GM12878 (cell line): ENCODE measurements around the gene ZNF548. TPM values are rescaled to one million over a fixed set of nuclear protein-coding genes. Genes with fewer than 3 reads are reported as not detected.

Experiments used
- ATAC-seq: fragments of 200-7000 bp; cut with Tn5 transposase; 3 replicates; pipeline ENCODE4 v1.9.1; 2020; ENCODE audit warnings: mild to moderate bottlenecking, moderate library complexity
- BruUV-seq: library from RNA; stranded (reverse); fragments of 400-500 nt; replicated peaks from 2 replicates; lab custom pipeline; 2021; lab: Mats Ljungman, UMichigan
- CTCF ChIA-PET: fragments of 300-600 bp; sonication (Branson Sonifier 250); formaldehyde crosslinking; extraction: SDS; loops from one replicate; lab custom pipeline; 2021; ENCODE audit warnings: inconsistent platforms; lab: Yijun Ruan, JAX
- POLR2A ChIA-PET: fragments of 350-600 bp; formaldehyde crosslinking; extraction: SDS; loops from one replicate; lab custom pipeline; 2021; ENCODE audit warnings: inconsistent platforms; lab: Charles Lee
- RAD21 ChIA-PET: fragments of 300-600 bp; sonication (Branson Sonifier 250); formaldehyde crosslinking; loops from one replicate; lab custom pipeline; 2023; ENCODE audit warnings: antibody characterized with exemption; ENCODE audit not compliant: unreplicated experiment; lab: Charles Lee
- SMC1A ChIA-PET: fragments of 300-600 bp; sonication (Branson Sonifier 250); formaldehyde crosslinking; loops from one replicate; lab custom pipeline; 2023; ENCODE audit not compliant: unreplicated experiment, uncharacterized antibody; lab: Charles Lee
- DNase-seq: peaks from one replicate; pipeline ENCODE4 v3.0.0-alpha.2; 2011; ENCODE audit warnings: low read depth, low spot score
- FAIRE-seq: peaks from 3 replicates; lab custom pipeline; 2011; peaks lifted over from hg19 to GRCh38; lab: Jason Lieb, UNC
- H2AFZ ChIP-seq: 2 replicates; pipeline ENCODE4 v1.6.0; 2011; ENCODE audit warnings: low read depth, low read length, control low read depth; ENCODE audit not compliant: control insufficient read depth
- H3K27ac ChIP-seq: 2 replicates; pipeline ENCODE4 v1.5.1; 2011; ENCODE audit warnings: control low read depth; ENCODE audit not compliant: control insufficient read depth, insufficient read depth
- H3K27me3 ChIP-seq, 2 experiments: replicated peaks in 1 of 2; 2 replicates each; pipeline versions ENCODE4 v1.6.0 to v1.6.1; 2011; ENCODE audit warnings: low read length in 1 of 2; ENCODE audit not compliant: control insufficient read depth in 2 of 2, insufficient read depth in 2 of 2
- H3K36me3 ChIP-seq, 2 experiments: 2 replicates each; pipeline ENCODE4 v1.5.1; 2011; ENCODE audit warnings: low read length in 1 of 2; ENCODE audit not compliant: control insufficient read depth in 2 of 2, insufficient read depth in 2 of 2
- H3K4me1 ChIP-seq: 2 replicates; pipeline ENCODE4 v1.6.1; 2011; ENCODE audit warnings: mild to moderate bottlenecking, low read length, moderate library complexity, mixed read lengths; ENCODE audit not compliant: control insufficient read depth, insufficient read depth
- H3K4me2 ChIP-seq: 2 replicates; pipeline ENCODE4 v1.6.0; 2011; ENCODE audit warnings: control low read depth; ENCODE audit not compliant: control insufficient read depth, insufficient read depth
- H3K4me3 ChIP-seq: fragments of 200-600 bp; sonication (generic); 2 replicates; pipeline ENCODE4 v1.5.1; 2016
- H3K79me2 ChIP-seq: 2 replicates; pipeline ENCODE4 v1.6.0; 2011; ENCODE audit warnings: low read length; ENCODE audit not compliant: control insufficient read depth, insufficient read depth
- H3K9ac ChIP-seq: 2 replicates; pipeline ENCODE4 v1.8.0; 2011; ENCODE audit warnings: low read length, control low read depth, mixed read lengths; ENCODE audit not compliant: control insufficient read depth, insufficient read depth
- H3K9me3 ChIP-seq: replicated peaks from 3 replicates; pipeline ENCODE4 v1.5.1; 2011; ENCODE audit warnings: mild to moderate bottlenecking, low read length; ENCODE audit not compliant: control insufficient read depth, insufficient read depth
- H4K20me1 ChIP-seq: 2 replicates; pipeline ENCODE4 v1.6.0; 2011; ENCODE audit not compliant: control insufficient read depth, insufficient read depth
- ATF7 ChIP-seq: fragments of 450-650 bp; IDR thresholded peaks from 2 replicates; pipeline ENCODE4 v1.6.1; 2016; ENCODE audit warnings: low read depth, mild to moderate bottlenecking
- CEBPB ChIP-seq, 2 experiments: fragments of 150-350 bp in 1 of 2; IDR thresholded peaks; 2 replicates each; pipeline ENCODE4 v1.6.1; 2012 to 2014; ENCODE audit warnings: low read depth in 2 of 2, low read length in 2 of 2, borderline replicate concordance in 1 of 2, inconsistent platforms in 1 of 2
- EGR1 ChIP-seq, 2 experiments: IDR thresholded peaks; 1 replicate in 1 of 2; 2 replicates in 1 of 2; pipeline ENCODE4 v1.6.1; 2011 to 2012; ENCODE audit warnings: low read depth in 2 of 2, low read length in 2 of 2, borderline replicate concordance in 1 of 2, mild to moderate bottlenecking in 1 of 2, moderate library complexity in 1 of 2
- KLF5 ChIP-seq: fragments of 450-650 bp; IDR thresholded peaks from 2 replicates; pipeline ENCODE4 v1.6.1; 2014; ENCODE audit warnings: mild to moderate bottlenecking; ENCODE audit not compliant: partially characterized antibody
- MYC ChIP-seq: IDR thresholded peaks from 2 replicates; pipeline ENCODE4 v1.6.1; 2011; ENCODE audit warnings: mild to moderate bottlenecking, low read length, moderate library complexity, inconsistent platforms; ENCODE audit not compliant: insufficient read depth, insufficient replicate concordance, insufficient read length, severe bottlenecking
- SUZ12 ChIP-seq: fragments of 200-600 bp; sonication (generic); IDR thresholded peaks from one replicate; pipeline ENCODE4 v1.6.1; 2018; ENCODE audit warnings: antibody characterized with exemption, mild to moderate bottlenecking; ENCODE audit not compliant: unreplicated experiment
- ZNF622 ChIP-seq: fragments of 450-650 bp; IDR thresholded peaks from 2 replicates; pipeline ENCODE4 v1.6.1; 2017; ENCODE audit warnings: mild to moderate bottlenecking, inconsistent platforms
- WGBS: methylation state at CpG from one replicate; pipeline ENCODE4 v1.1.6; 2016; ENCODE audit warnings: low lambda C conversion rate; ENCODE audit not compliant: insufficient replicate concordance, insufficient coverage; ENCODE audit errors: missing lambda C conversion rate; 5-methylcytosine and 5-hydroxymethylcytosine counted together
- in situ Hi-C: fragments of 300-500 bp; cut with MboI; formaldehyde crosslinking; loops from 9 replicates; pipeline ENCODE4 v1.14.3; 2018; ENCODE audit warnings: mixed read lengths
- intact Hi-C: fragments of 100-400 bp; cut with micrococcal nuclease; formaldehyde crosslinking; loops from one replicate; pipeline ENCODE4 v1.14.2; 2022; ENCODE audit not compliant: unreplicated experiment
- polyA plus RNA-seq, 11 experiments: library from polyadenylated mRNA; depleted of rRNA in 4 of 11; unstranded in 6 of 11; stranded (reverse) in 5 of 11; fragments of >200 nt; fragmentation: Nextera tagmentation in 4 of 11; fragmentation: Illumina TruSeq in 1 of 11; extraction: Ambion mirVana in 4 of 11; extraction: Trizol in 1 of 11; gene quantifications; 1 replicate in 1 of 11; 2 replicates in 10 of 11; pipeline versions ENCODE4 v1.2.1 to v1.2.3, GENCODE V29; 2011 to 2016; ENCODE audit warnings: inconsistent platforms in 2 of 11, missing spikeins in 2 of 11, low read depth in 1 of 11
- total RNA-seq, 4 experiments: library from RNA; depleted of rRNA in 3 of 4; stranded (reverse); fragments of >200 nt in 3 of 4; fragmentation: Illumina TruSeq in 1 of 4; extraction: Trizol in 1 of 4; gene quantifications; 2 replicates each; pipeline versions ENCODE4 v1.2.1 to v1.2.3, GENCODE V29; 2013 to 2021
- TF ChIP-seq, protein P1 (sequence below): fragments of 450-650 bp; conservative IDR thresholded peaks from 2 replicates; pipeline ENCODE4 v1.6.1; 2017; ENCODE audit warnings: mild to moderate bottlenecking, moderate library complexity
- TF ChIP-seq, protein P2 (sequence below): fragments of 450-650 bp; IDR thresholded peaks from 2 replicates; pipeline ENCODE4 v1.6.1; 2017; ENCODE audit warnings: mild to moderate bottlenecking, moderate library complexity
- TF ChIP-seq, protein P3 (sequence below): fragments of 450-650 bp; IDR thresholded peaks from 2 replicates; pipeline ENCODE4 v1.6.1; 2017; ENCODE audit warnings: borderline replicate concordance
- TF ChIP-seq, protein P4 (sequence below): IDR thresholded peaks from 2 replicates; pipeline ENCODE4 v1.6.1; 2011; ENCODE audit warnings: borderline replicate concordance, low read depth, mild to moderate bottlenecking, moderate library complexity, mixed read lengths, low read length; ENCODE audit not compliant: insufficient read depth; ENCODE audit errors: extremely low read length
- TF ChIP-seq, protein P5 (sequence below): IDR thresholded peaks from 2 replicates; pipeline ENCODE4 v1.6.1; 2011; ENCODE audit warnings: mild to moderate bottlenecking, low read depth, low read length, moderate library complexity; ENCODE audit not compliant: insufficient replicate concordance

Gene ZNF548
- total and polyA plus RNA-seq, 10 of the 15 experiments (the other 5 are each of a cell fraction or from before 2014, with no cell fraction given), result 3.9 to 44.8 (median 16.5) TPM

DNA sequence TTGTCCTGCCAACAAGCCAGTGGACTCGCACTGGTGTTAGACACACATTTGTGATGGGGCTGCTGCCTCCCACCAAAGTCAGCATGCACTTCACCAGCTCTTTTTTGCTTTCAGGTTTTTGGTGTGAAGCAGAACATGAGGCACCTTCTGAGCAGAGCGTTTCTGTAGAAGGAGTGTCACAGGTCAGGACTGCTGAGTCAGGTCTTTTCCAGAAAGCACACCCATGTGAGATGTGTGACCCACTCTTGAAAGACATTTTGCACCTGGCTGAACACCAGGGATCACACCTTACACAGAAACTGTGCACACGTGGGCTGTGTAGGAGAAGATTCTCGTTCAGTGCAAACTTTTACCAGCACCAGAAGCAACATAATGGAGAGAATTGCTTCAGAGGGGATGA is 33.7 kb upstream of the ZNF548 start:
- CTCF ChIA-PET, result no interaction called here
- in situ Hi-C loops, result no loop called here
- H4K20me1 ChIP-seq, result no peaks in the 10 kb centered on the region
- no peak for DNase-seq
- POLR2A ChIA-PET, result no interaction called here
- FAIRE-seq, result no peak
- no peaks in the 10 kb centered on the region for H3K27me3 ChIP-seq
- peaks cover 14% of the 10 kb centered on the region; the same call in 1 of the 3 replicates for H3K9me3 ChIP-seq
- no peak overlapping the region for H3K4me2 ChIP-seq
- intact Hi-C loops, result no loop called here
- RAD21 ChIA-PET, result no interaction called here
- peaks cover 21% of the 10 kb centered on the region for H3K79me2 ChIP-seq
- SMC1A ChIA-PET, result no interaction called here
- ATAC-seq, result no peak
- no peak overlapping the region for H3K27ac ChIP-seq
- TF ChIP-seq CEBPB (IDR thresholded peaks at IDR 0.05; ENCODE audit: borderline replicate concordance in 1 of 2, low read depth in 2 of 2, low read length in 2 of 2), result no peak
- no peak for TF ChIP-seq SUZ12
- TF ChIP-seq, protein P1, sequence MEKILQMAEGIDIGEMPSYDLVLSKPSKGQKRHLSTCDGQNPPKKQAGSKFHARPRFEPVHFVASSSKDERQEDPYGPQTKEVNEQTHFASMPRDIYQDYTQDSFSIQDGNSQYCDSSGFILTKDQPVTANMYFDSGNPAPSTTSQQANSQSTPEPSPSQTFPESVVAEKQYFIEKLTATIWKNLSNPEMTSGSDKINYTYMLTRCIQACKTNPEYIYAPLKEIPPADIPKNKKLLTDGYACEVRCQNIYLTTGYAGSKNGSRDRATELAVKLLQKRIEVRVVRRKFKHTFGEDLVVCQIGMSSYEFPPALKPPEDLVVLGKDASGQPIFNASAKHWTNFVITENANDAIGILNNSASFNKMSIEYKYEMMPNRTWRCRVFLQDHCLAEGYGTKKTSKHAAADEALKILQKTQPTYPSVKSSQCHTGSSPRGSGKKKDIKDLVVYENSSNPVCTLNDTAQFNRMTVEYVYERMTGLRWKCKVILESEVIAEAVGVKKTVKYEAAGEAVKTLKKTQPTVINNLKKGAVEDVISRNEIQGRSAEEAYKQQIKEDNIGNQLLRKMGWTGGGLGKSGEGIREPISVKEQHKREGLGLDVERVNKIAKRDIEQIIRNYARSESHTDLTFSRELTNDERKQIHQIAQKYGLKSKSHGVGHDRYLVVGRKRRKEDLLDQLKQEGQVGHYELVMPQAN, result no peak
- no peak for TF ChIP-seq MYC
- TF ChIP-seq ATF7, result no peak
- TF ChIP-seq, protein P2, sequence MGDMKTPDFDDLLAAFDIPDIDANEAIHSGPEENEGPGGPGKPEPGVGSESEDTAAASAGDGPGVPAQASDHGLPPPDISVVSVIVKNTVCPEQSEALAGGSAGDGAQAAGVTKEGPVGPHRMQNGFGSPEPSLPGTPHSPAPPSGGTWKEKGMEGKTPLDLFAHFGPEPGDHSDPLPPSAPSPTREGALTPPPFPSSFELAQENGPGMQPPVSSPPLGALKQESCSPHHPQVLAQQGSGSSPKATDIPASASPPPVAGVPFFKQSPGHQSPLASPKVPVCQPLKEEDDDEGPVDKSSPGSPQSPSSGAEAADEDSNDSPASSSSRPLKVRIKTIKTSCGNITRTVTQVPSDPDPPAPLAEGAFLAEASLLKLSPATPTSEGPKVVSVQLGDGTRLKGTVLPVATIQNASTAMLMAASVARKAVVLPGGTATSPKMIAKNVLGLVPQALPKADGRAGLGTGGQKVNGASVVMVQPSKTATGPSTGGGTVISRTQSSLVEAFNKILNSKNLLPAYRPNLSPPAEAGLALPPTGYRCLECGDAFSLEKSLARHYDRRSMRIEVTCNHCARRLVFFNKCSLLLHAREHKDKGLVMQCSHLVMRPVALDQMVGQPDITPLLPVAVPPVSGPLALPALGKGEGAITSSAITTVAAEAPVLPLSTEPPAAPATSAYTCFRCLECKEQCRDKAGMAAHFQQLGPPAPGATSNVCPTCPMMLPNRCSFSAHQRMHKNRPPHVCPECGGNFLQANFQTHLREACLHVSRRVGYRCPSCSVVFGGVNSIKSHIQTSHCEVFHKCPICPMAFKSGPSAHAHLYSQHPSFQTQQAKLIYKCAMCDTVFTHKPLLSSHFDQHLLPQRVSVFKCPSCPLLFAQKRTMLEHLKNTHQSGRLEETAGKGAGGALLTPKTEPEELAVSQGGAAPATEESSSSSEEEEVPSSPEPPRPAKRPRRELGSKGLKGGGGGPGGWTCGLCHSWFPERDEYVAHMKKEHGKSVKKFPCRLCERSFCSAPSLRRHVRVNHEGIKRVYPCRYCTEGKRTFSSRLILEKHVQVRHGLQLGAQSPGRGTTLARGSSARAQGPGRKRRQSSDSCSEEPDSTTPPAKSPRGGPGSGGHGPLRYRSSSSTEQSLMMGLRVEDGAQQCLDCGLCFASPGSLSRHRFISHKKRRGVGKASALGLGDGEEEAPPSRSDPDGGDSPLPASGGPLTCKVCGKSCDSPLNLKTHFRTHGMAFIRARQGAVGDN, result no peak
- TF ChIP-seq, protein P3, sequence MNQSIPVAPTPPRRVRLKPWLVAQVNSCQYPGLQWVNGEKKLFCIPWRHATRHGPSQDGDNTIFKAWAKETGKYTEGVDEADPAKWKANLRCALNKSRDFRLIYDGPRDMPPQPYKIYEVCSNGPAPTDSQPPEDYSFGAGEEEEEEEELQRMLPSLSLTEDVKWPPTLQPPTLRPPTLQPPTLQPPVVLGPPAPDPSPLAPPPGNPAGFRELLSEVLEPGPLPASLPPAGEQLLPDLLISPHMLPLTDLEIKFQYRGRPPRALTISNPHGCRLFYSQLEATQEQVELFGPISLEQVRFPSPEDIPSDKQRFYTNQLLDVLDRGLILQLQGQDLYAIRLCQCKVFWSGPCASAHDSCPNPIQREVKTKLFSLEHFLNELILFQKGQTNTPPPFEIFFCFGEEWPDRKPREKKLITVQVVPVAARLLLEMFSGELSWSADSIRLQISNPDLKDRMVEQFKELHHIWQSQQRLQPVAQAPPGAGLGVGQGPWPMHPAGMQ, result no peak
- TF ChIP-seq, protein P4, sequence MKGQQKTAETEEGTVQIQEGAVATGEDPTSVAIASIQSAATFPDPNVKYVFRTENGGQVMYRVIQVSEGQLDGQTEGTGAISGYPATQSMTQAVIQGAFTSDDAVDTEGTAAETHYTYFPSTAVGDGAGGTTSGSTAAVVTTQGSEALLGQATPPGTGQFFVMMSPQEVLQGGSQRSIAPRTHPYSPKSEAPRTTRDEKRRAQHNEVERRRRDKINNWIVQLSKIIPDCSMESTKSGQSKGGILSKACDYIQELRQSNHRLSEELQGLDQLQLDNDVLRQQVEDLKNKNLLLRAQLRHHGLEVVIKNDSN, result no peak
- no peak for TF ChIP-seq KLF5
- TF ChIP-seq, protein P5, sequence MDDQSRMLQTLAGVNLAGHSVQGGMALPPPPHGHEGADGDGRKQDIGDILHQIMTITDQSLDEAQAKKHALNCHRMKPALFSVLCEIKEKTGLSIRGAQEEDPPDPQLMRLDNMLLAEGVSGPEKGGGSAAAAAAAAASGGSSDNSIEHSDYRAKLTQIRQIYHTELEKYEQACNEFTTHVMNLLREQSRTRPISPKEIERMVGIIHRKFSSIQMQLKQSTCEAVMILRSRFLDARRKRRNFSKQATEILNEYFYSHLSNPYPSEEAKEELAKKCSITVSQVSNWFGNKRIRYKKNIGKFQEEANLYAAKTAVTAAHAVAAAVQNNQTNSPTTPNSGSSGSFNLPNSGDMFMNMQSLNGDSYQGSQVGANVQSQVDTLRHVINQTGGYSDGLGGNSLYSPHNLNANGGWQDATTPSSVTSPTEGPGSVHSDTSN, result no peak
- TF ChIP-seq EGR1 (IDR thresholded peaks at IDR 0.05; ENCODE audit: borderline replicate concordance in 1 of 2, low read depth in 2 of 2, low read length in 2 of 2), result no peak
- no peak for TF ChIP-seq ZNF622
- peaks cover 10 to 33% of the 10 kb centered on the region in 2 experiments for H3K36me3 ChIP-seq
- no peak overlapping the region for H3K4me3 ChIP-seq
- H3K4me1 ChIP-seq, result no peaks in the 10 kb centered on the region
- 90% methylated on average over 4 of the region's 4 CpGs for WGBS
- no TSS peak for BruUV-seq
- H2AFZ ChIP-seq, result no peak overlapping the region
- H3K9ac ChIP-seq, result no peak overlapping the region
